Liver (tissue), 9 donors: ENCODE data around the gene CLTC. TPM values are rescaled to one million over a fixed set of nuclear protein-coding genes. Genes with fewer than 3 reads are reported as not detected.
A peak's percentile ranks its signal among the peaks of the same experiment; 100 is the strongest.

Source experiments
- DNase-seq: peaks from one replicate; pipeline ENCODE4 v3.0.0-alpha.2; 2017; ENCODE audit warnings: low spot score
- H3K27ac ChIP-seq, 2 donors: one replicate each; pipeline ENCODE4 v1.7.0; 2013; ENCODE audit warnings: inconsistent platforms in 2 of 2, low read length in 2 of 2, control low read depth in 1 of 2, low read depth in 1 of 2, mild to moderate bottlenecking in 1 of 2
- H3K27me3 ChIP-seq, 4 donors: one replicate each; pipeline versions ENCODE4 v1.6.1 to v1.7.0; 2013; ENCODE audit warnings: low read length in 3 of 4, inconsistent platforms in 1 of 4, mild to moderate bottlenecking in 1 of 4, moderate library complexity in 1 of 4; ENCODE audit not compliant: control insufficient read depth in 4 of 4, insufficient read depth in 4 of 4
- H3K36me3 ChIP-seq, 4 donors: one replicate each; pipeline versions ENCODE4 v1.6.1 to v1.7.0; 2013; ENCODE audit warnings: low read length in 3 of 4, mild to moderate bottlenecking in 3 of 4, low read depth in 1 of 4, moderate library complexity in 1 of 4; ENCODE audit not compliant: control insufficient read depth in 4 of 4, insufficient read depth in 3 of 4
- H3K4me1 ChIP-seq, 4 donors: one replicate each; pipeline versions ENCODE4 v1.6.1 to v1.7.0; 2013; ENCODE audit warnings: low read length in 3 of 4, mild to moderate bottlenecking in 3 of 4, moderate library complexity in 1 of 4; ENCODE audit not compliant: control insufficient read depth in 4 of 4, insufficient read depth in 4 of 4
- H3K4me3 ChIP-seq, 3 donors: one replicate each; pipeline versions ENCODE4 v1.6.1 to v1.7.0; 2013; ENCODE audit warnings: low read length in 3 of 3, control low read depth in 1 of 3, low read depth in 1 of 3, mild to moderate bottlenecking in 1 of 3
- H3K9ac ChIP-seq, 2 donors: one replicate each; pipeline ENCODE4 v1.7.0; 2013; ENCODE audit warnings: low read length in 2 of 2, mild to moderate bottlenecking in 2 of 2, moderate library complexity in 2 of 2, control low read depth in 1 of 2, low read depth in 1 of 2
- H3K9me3 ChIP-seq, 4 donors: one replicate each; pipeline versions ENCODE4 v1.6.1 to v1.7.0; 2013; ENCODE audit warnings: low read length in 3 of 4; ENCODE audit not compliant: control insufficient read depth in 4 of 4
- EGR1 ChIP-seq, 2 donors: IDR thresholded peaks; 2 replicates each; pipeline ENCODE4 v1.6.1; 2016 to 2018; ENCODE audit warnings: antibody characterized with exemption in 2 of 2, low read depth in 2 of 2
- FOXA2 ChIP-seq: IDR thresholded peaks from 2 replicates; pipeline ENCODE4 v1.6.1; 2016; ENCODE audit warnings: antibody characterized with exemption
- GABPA ChIP-seq, 2 donors: IDR thresholded peaks in 1 of 2; conservative IDR thresholded peaks in 1 of 2; 2 replicates each; pipeline ENCODE4 v1.6.1; 2016; ENCODE audit warnings: antibody characterized with exemption in 2 of 2, mild to moderate bottlenecking in 1 of 2, moderate library complexity in 1 of 2
- HNF4A ChIP-seq, 2 donors: conservative IDR thresholded peaks; 2 replicates each; pipeline ENCODE4 v1.6.1; 2016; ENCODE audit warnings: antibody characterized with exemption in 2 of 2, mild to moderate bottlenecking in 2 of 2
- HNF4G ChIP-seq: IDR thresholded peaks from 2 replicates; pipeline ENCODE4 v1.6.1; 2016; ENCODE audit warnings: antibody characterized with exemption
- JUND ChIP-seq, 2 donors: IDR thresholded peaks; 2 replicates each; pipeline ENCODE4 v1.6.1; 2016; ENCODE audit warnings: antibody characterized with exemption in 2 of 2
- NR2F2 ChIP-seq: IDR thresholded peaks from 2 replicates; pipeline ENCODE4 v1.6.1; 2016; ENCODE audit warnings: antibody characterized with exemption
- RXRA ChIP-seq, 2 donors: IDR thresholded peaks; 2 replicates each; pipeline ENCODE4 v1.6.1; 2017 to 2018; ENCODE audit warnings: antibody characterized with exemption in 2 of 2, mild to moderate bottlenecking in 1 of 2
- SP1 ChIP-seq: IDR thresholded peaks from 2 replicates; pipeline ENCODE4 v1.6.1; 2018; ENCODE audit warnings: antibody characterized with exemption, mild to moderate bottlenecking
- TAF1 ChIP-seq: conservative IDR thresholded peaks from 2 replicates; pipeline ENCODE4 v1.6.1; 2016; ENCODE audit warnings: antibody characterized with exemption, mild to moderate bottlenecking
- WGBS: extraction: QIAGEN DNeasy Blood & Tissue Kit; methylation state at CpG from one replicate; pipeline ENCODE4 v1.1.7; 2013; 5-methylcytosine and 5-hydroxymethylcytosine counted together
- polyA plus RNA-seq, 2 donors: library from polyadenylated mRNA; stranded (reverse) in 1 of 2; unstranded in 1 of 2; fragments of 200-250 nt in 1 of 2; fragments of >200 nt in 1 of 2; fragmentation: Nextera tagmentation in 1 of 2; extraction: Ambion mirVana in 1 of 2; gene quantifications; one replicate each; pipeline versions ENCODE4 v1.2.1 to v1.2.3, GENCODE V29; 2013 to 2015
- total RNA-seq, 2 donors: library from RNA; depleted of rRNA; stranded (reverse); fragments of >200 nt; gene quantifications; one replicate each; pipeline ENCODE4 v1.2.3, GENCODE V29; 2014
- TF ChIP-seq, protein P1 (sequence below): IDR thresholded peaks from 2 replicates; pipeline ENCODE4 v1.6.1; 2016; ENCODE audit warnings: antibody characterized with exemption, mild to moderate bottlenecking
- TF ChIP-seq, protein P2 (sequence below): IDR thresholded peaks from 2 replicates; pipeline ENCODE4 v1.6.1; 2016; ENCODE audit warnings: antibody characterized with exemption
- TF ChIP-seq, protein P3 (sequence below): IDR thresholded peaks from 2 replicates; pipeline ENCODE4 v1.6.1; 2016; ENCODE audit warnings: antibody characterized with exemption
- TF ChIP-seq, protein P4 (sequence below): fragments of 150-350 bp; IDR thresholded peaks from 2 replicates; pipeline ENCODE4 v1.5.1; 2017; ENCODE audit warnings: improper control_type of control experiment, low read depth, low read length; ENCODE audit not compliant: missing input control
- donor health status: healthy.
- donor health status: healthy.
- donor health status: healthy.
- donor health status: healthy.
- donor health status: healthy.

The CLTC gene
- total and polyA plus RNA-seq, 4 donors: 59.9 to 282 (median 172) TPM

DNA sequence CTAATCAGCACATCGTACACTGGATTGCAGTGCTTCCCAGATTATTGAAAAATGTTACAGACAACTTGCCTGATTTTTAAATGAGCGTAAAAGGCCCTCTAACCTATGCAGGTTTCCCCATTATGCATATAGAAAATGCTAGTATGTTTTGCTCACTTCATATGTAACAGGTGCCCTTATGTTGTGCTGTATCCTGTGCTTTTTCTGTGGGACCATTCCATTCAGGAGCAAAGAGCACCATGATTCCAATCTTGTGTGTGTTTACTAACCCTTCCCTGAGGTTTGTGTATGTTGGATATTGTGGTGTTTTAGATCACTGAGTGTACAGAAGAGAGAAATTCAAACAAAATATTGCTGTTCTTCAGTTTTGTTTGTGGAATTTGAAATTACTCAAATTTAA lies 74.6 kb downstream of the CLTC start:
- no peak overlapping the region for H3K9ac ChIP-seq
- TF ChIP-seq NR2F2 (no peak), EGR1 (IDR thresholded peaks at IDR 0.05; ENCODE audit: low read depth in 2 of 2) (no peak), HNF4A (conservative IDR thresholded peaks at IDR 0.05) (no peak), SP1 (no peak), GABPA (IDR thresholded peaks at IDR 0.05 in 1 of 2, conservative IDR thresholded peaks at IDR 0.05 in 1 of 2) (no peak), FOXA2 (no peak), RXRA (IDR thresholded peaks at IDR 0.05) (no peak), HNF4G (no peak)
- TF ChIP-seq, protein P1, sequence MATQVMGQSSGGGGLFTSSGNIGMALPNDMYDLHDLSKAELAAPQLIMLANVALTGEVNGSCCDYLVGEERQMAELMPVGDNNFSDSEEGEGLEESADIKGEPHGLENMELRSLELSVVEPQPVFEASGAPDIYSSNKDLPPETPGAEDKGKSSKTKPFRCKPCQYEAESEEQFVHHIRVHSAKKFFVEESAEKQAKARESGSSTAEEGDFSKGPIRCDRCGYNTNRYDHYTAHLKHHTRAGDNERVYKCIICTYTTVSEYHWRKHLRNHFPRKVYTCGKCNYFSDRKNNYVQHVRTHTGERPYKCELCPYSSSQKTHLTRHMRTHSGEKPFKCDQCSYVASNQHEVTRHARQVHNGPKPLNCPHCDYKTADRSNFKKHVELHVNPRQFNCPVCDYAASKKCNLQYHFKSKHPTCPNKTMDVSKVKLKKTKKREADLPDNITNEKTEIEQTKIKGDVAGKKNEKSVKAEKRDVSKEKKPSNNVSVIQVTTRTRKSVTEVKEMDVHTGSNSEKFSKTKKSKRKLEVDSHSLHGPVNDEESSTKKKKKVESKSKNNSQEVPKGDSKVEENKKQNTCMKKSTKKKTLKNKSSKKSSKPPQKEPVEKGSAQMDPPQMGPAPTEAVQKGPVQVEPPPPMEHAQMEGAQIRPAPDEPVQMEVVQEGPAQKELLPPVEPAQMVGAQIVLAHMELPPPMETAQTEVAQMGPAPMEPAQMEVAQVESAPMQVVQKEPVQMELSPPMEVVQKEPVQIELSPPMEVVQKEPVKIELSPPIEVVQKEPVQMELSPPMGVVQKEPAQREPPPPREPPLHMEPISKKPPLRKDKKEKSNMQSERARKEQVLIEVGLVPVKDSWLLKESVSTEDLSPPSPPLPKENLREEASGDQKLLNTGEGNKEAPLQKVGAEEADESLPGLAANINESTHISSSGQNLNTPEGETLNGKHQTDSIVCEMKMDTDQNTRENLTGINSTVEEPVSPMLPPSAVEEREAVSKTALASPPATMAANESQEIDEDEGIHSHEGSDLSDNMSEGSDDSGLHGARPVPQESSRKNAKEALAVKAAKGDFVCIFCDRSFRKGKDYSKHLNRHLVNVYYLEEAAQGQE: no peak
- TF ChIP-seq, protein P2, sequence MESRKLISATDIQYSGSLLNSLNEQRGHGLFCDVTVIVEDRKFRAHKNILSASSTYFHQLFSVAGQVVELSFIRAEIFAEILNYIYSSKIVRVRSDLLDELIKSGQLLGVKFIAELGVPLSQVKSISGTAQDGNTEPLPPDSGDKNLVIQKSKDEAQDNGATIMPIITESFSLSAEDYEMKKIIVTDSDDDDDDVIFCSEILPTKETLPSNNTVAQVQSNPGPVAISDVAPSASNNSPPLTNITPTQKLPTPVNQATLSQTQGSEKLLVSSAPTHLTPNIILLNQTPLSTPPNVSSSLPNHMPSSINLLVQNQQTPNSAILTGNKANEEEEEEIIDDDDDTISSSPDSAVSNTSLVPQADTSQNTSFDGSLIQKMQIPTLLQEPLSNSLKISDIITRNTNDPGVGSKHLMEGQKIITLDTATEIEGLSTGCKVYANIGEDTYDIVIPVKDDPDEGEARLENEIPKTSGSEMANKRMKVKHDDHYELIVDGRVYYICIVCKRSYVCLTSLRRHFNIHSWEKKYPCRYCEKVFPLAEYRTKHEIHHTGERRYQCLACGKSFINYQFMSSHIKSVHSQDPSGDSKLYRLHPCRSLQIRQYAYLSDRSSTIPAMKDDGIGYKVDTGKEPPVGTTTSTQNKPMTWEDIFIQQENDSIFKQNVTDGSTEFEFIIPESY: no peak
- TF ChIP-seq, protein P3, sequence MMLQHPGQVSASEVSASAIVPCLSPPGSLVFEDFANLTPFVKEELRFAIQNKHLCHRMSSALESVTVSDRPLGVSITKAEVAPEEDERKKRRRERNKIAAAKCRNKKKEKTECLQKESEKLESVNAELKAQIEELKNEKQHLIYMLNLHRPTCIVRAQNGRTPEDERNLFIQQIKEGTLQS: no peak
- TF ChIP-seq, protein P4, sequence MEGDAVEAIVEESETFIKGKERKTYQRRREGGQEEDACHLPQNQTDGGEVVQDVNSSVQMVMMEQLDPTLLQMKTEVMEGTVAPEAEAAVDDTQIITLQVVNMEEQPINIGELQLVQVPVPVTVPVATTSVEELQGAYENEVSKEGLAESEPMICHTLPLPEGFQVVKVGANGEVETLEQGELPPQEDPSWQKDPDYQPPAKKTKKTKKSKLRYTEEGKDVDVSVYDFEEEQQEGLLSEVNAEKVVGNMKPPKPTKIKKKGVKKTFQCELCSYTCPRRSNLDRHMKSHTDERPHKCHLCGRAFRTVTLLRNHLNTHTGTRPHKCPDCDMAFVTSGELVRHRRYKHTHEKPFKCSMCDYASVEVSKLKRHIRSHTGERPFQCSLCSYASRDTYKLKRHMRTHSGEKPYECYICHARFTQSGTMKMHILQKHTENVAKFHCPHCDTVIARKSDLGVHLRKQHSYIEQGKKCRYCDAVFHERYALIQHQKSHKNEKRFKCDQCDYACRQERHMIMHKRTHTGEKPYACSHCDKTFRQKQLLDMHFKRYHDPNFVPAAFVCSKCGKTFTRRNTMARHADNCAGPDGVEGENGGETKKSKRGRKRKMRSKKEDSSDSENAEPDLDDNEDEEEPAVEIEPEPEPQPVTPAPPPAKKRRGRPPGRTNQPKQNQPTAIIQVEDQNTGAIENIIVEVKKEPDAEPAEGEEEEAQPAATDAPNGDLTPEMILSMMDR: no peak
- peaks cover 17 to 81% (median 58%) of the 10 kb centered on the region in 4 donors for H3K36me3 ChIP-seq
- 83% methylated on average over 2 of the region's 2 CpGs for WGBS
- no peak overlapping the region for H3K27ac ChIP-seq
- H3K27me3 ChIP-seq: no peaks in the 10 kb centered on the region
- H3K9me3 ChIP-seq: no peaks in the 10 kb centered on the region
- DNase-seq: no peak
- H3K4me1 ChIP-seq: peaks cover 0 to 7% (median 1%) of the 10 kb centered on the region in 4 donors
- H3K4me3 ChIP-seq: no peak overlapping the region

DNA sequence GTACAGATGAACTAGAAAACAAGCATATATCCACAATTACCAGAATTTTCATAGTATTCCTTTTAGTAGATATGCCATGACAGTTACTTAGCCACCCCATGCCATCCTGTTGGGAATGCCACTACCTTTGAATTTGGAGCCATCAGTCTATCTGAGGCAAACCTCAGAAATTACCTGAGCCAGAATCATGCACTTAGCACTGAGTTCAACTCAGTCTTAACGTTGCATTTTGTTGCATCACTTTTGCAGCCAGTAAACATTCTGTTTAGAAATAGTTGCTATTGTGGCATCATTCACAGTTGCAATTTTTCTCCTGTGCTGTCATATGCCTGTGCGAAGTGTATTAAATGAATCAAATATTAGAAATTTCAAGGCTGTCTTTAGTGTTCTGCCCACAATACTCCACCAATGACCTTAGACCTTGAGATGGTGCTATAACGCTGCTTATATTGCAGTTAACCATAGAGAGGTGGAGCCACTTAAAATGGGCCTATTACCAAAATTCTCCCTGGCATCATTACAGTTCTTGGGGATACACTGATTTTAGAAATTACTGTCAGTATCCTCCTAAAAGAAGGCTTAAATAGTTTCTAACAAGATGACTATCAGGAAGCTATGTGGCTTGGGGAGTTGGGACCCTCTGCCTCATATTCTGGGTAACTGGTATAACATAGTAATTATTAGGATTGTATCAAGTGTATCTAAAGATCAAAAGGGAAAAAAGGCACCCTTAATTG lies 76.4 kb downstream of the CLTC start:
- peaks cover 0 to 7% (median 1%) of the 10 kb centered on the region in 4 donors for H3K4me1 ChIP-seq
- no peak overlapping the region for H3K27ac ChIP-seq
- H3K4me3 ChIP-seq: no peak overlapping the region
- H3K9me3 ChIP-seq: no peaks in the 10 kb centered on the region
- peaks cover 17 to 68% (median 50%) of the 10 kb centered on the region in 4 donors for H3K36me3 ChIP-seq
- no peaks in the 10 kb centered on the region for H3K27me3 ChIP-seq
- H3K9ac ChIP-seq: no peak overlapping the region
- 56% methylated on average over 3 of the region's 3 CpGs for WGBS
- TF ChIP-seq JUND (IDR thresholded peaks at IDR 0.05) (peak in 1 of 2 donors; percentile 35), RXRA (IDR thresholded peaks at IDR 0.05) (peak in 1 of 2 donors; percentile 66), HNF4A (conservative IDR thresholded peaks at IDR 0.05) (peak in 1 of 2 donors; percentile 31), SP1 (no peak), TAF1 (no peak)
- TF ChIP-seq, protein P3: peak; percentile 84
- no peak for DNase-seq
